Left colon (tissue), 2 donors: ENCODE data around the gene DERL3. TPM values are rescaled to one million over a fixed set of nuclear protein-coding genes. Genes with fewer than 3 reads are reported as not detected.

Source experiments
- ATAC-seq: fragments of 200-7000 bp; cut with Tn5 transposase; one replicate; pipeline ENCODE4 v1.9.1; 2020; ENCODE audit warnings: mild to moderate bottlenecking, moderate library complexity
- DNase-seq, 2 donors: peaks; one replicate each; pipeline ENCODE4 v3.0.0-alpha.2; 2020
- intact Hi-C, 2 donors: fragments of 100-400 bp; cut with DNase I in 1 of 2; cut with micrococcal nuclease in 1 of 2; formaldehyde crosslinking; loops; one replicate each; pipeline versions ENCODE4 v1.11.2 to v1.14.0; 2022; cut with DNase I, micrococcal nuclease
- total RNA-seq, 2 donors: library from RNA; stranded (reverse); fragmentation: NEBNext Ultra II Directional; extraction: Animal tissue kit (Norgen Biotek cat#: 25700); gene quantifications; one replicate each; pipeline ENCODE4 v1.2.1, GENCODE V29; 2021
- donor health status: DM: no; HTN: no; CAD: no.
- donor health status: DM: yes; HTN: yes; CAD: no.

The DERL3 gene
- total RNA-seq, 2 donors from 2014 or later, result 7.7 to 26.6 TPM

DNA sequence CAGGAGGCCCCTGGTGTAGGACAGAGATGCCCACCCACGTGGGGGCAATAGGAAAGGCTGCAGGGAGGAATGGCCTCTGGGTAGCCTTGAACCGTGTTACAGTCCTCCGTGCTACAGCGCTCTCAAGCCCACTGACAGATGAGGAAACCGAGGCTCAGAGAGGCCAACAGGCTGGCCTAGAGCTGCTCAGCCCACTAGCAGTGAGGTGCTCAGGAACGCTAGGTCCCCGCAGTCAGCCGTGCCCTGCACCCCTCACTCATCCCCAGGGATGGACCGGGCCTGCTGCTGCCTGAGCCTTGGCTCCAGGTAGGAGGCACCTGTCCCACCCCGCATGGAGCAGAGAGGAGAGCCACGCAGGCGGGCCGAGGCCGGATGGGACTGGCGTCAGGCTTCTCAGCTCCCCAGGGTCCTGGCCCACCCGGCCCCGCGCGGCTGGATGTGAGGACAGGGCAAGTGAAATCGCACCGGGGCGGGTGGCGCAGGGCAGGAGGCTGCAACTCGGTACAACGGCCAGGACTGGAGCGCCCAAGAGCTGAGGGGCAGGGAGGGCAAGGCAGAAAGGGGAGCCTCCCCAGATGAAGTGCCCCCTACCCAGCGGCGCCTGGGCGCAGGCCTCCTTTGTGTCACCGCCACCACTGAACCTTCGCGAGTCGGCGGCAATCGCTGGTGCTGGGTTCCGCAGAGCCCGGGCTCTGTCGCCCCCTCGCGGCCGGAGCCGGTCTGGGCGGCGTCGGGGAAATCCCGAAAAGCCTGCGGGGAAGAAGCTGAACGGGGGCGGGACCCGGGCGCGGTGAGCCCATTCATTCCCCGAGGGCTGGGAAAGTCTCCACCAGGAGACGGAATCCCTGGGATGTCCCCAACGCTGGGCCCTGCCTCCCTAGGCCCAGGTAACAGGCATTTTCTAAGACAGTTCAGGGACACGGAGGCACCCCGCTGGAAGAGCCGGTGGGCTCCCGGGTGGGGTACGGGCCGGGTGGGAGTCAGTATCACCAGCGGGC, 10.5 kb upstream of the DERL3 start:
- peak; percentile 89 for ATAC-seq
- intact Hi-C loops, result loop anchor here (5.0 to 10.0 kb wide), 2 partner anchors 82 to 85 kb away; partner anchors contain the start of genes CHCHD10 (in 2 of the 2) and C22orf15 (in 1 of the 2)

DNA sequence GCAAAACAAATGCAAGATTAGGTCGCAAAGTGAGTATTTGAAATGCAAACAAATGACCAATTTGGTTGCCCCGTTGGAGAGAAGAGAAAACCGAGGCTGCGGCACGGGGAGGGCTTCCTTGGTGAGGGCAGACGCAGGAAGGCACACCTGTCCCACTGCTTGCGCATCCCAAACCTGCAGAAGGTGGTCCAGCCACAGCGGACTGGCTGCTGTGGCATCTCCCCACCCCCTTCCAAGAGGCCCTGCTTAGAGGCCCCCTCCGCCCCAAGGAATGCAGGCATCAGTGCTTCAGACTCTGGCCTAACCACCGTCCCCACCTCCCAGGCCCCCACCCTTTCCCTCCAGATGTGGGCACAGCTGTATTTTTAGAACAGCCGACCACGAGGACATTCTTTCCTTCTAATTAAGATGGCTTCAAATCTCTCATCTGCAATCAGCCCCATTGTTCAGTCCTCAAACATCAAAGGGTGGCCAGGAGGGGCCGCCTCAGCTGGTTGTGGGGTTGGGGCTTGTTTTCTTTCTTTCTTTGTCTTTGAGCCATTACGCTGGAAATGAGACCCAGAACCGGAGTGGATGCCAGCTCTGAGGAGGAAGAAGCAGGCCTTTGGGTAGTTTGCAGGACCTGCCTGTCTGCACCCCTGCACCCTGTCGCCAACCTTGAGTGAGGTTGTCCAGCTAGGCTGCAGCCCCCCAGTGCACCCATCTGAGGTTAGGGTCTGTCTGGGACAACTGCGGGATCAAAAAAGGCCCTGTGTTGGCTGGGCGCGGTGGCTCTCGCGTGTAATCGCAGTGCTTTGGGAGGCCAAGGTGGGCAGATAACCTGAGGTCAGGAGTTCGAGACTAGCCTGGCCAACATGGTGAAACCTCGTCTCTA, 9.4 kb upstream of the DERL3 start:
- no peak for ATAC-seq
- intact Hi-C loops, result loop anchor here in 1 of 2 donors (10.0 kb wide), 1 partner anchor 83 kb away; the partner anchor contains the start of genes C22orf15 and CHCHD10

More for the DNA sequence above, 10.5 kb upstream of the DERL3 start:
- DNase-seq, result peak in 1 of 2 donors; percentile 86

GRCh38 chr22:23847310-23847920, 8.6 kb upstream of the DERL3 start:
- ATAC-seq, result no peak
- no peak for DNase-seq
- intact Hi-C loops, result loop anchor here in 1 of 2 donors (10.0 kb wide), 1 partner anchor 83 kb away; the partner anchor contains the start of genes C22orf15 and CHCHD10

More for the DNA sequence above, 9.4 kb upstream of the DERL3 start:
- no peak for DNase-seq

DNA sequence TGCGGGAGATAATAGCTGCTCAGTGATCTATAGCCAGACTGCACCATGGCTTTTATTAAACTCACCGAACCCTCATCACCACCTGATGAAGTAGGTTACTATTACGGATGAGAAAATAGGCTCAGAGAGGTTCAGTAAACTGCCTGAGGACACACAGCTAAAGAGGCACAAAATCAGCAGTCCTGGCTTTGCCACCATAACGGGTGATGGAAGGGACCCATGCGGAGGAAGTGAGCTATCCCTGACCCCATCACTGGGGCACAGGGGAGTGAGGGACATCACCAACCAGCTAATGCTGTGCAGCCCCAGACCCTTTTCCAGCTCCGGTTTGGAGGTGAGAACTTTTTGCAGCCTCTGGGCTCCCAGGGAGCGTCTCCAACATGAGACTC, 7.3 kb upstream of the DERL3 start:
- ATAC-seq (no peak), DNase-seq (no peak)
- intact Hi-C loops, result loop anchor here in 1 of 2 donors (10.0 kb wide), 1 partner anchor 81 kb away; the partner anchor contains the start of genes C22orf15 and CHCHD10

- ATAC-seq (no peak), DNase-seq (no peak)
- intact Hi-C loops, result loop anchor here in 1 of 2 donors (10.0 kb wide), 1 partner anchor 81 kb away; the partner anchor contains the start of genes C22orf15 and CHCHD10
These were observed 6.7 kb upstream of the DERL3 start for GRCh38 chr22:23845265-23846080.

GRCh38 chr22:23844739-23845202, 6.0 kb upstream of the DERL3 start:
- DNase-seq (no peak), ATAC-seq (no peak)
- intact Hi-C loops, result loop anchor here in 1 of 2 donors (10.0 kb wide), 1 partner anchor 80 kb away; the partner anchor contains the start of genes C22orf15 and CHCHD10

DNA sequence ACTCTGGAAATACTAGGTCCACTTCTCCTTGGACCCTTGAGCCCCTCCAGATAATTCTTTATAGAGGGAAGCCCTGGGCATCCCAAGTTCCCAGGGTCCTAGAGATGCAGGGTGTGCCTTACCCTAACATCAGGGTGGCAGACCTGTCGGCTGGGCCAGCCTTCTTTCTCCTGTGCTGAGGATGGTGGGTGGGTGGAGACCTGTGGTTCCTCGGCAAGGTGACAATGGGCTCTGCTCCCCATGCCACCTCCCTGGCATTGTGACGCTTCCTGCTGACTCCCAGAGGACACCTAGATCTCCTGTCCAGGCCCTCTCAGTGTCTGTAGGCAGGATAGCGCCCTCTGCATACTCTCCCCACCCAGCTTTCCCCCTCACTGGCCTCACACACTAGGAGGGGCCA, 3.8 kb upstream of the DERL3 start:
- ATAC-seq (no peak), DNase-seq (no peak)
- intact Hi-C loops, result loop anchor here in 1 of 2 donors (10.0 kb wide), 1 partner anchor 78 kb away; the partner anchor contains the start of genes C22orf15 and CHCHD10

DNA sequence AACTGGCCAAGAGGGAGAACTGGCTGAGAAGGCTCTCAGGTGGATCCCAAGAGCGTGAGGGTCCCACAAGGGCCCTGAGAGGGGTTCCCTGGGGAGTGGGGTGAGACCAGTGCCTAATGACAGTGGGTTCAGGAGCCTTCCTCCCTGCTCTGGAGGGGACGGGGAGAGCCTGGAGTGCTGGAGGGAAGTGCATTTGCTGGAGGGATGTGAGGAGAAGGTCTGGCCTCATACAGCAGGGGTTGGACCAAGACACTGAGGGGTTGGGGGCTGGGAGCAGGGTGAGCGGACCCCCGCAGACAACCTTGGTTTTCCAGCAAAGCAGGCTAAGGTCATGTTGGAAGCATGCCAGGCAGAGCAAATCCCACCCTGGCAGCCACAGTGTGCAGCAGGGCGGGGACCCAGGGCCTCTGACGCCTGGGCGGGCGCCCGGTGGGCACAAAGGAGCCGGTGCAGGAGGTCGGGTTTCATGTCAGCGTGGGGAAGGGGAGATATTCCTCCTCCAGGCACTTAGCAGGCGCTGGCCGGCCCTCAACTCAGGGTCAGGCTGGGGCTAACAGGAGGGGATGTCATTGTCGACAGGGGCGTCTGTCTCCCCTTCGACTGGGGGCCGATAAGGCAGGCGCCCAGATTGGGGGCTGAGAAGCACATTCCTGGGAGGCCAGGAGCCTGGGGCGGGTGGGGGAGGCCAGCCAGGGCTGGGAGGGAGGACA, 3.1 kb upstream of the DERL3 start:
- no peak for DNase-seq
- intact Hi-C loops, result loop anchor here in 1 of 2 donors (10.0 kb wide), 1 partner anchor 77 kb away; the partner anchor contains the start of genes C22orf15 and CHCHD10

DNA sequence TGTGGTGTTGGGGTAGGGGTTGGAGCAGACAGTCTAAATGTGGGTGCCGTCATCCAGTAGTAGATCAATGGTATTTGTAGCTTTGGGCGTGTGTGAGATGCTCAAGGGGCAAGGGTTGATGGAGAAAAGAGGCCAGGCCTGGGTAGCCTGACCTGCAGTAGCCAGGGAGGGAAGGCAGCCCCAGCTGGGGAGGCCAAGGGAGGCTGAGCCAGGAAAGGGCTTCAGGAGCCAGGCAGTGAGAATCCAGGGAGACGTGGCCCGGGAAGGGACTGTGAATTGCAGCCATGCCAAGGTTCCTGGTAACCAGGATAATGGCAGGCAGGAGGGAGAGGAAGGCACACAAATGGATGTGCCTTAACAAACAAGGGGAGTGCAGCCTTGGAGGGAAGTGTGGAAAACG, 2.5 kb upstream of the DERL3 start:
- intact Hi-C loops, result loop anchor here in 1 of 2 donors (10.0 kb wide), 1 partner anchor 76 kb away; the partner anchor contains the start of genes C22orf15 and CHCHD10
- no peak for DNase-seq

More for the DNA sequence above, 3.1 kb upstream of the DERL3 start:
- ATAC-seq, result no peak

DNA sequence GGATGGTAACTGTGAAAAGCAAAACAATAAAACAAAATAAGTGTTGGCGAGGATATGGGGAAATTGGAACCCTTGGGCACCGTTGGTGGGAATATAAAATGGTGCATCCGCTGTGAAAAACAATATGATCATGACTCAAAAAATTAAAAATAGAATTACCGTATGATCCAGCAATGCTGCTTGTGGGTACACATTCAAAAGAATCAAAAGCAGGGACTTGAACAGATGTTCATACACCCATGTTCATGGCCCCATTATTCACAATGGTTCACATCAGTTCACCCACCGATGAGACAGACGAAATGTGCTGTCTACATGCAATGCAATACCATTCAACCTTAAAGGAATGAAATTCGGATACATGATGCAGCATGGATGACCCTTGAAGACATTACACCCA, 1.2 kb upstream of the DERL3 start:
- no peak for ATAC-seq
- no peak for DNase-seq
- intact Hi-C loops, result loop anchor here in 1 of 2 donors (10.0 kb wide), 1 partner anchor 75 kb away; the partner anchor contains the start of genes C22orf15 and CHCHD10

More for the DNA sequence above, 2.5 kb upstream of the DERL3 start:
- no peak for ATAC-seq

GRCh38 chr22:23837911-23838680, 710 bp downstream of the DERL3 start:
- intact Hi-C loops, result no loop called here
- ATAC-seq (no peak), DNase-seq (no peak)

DNA sequence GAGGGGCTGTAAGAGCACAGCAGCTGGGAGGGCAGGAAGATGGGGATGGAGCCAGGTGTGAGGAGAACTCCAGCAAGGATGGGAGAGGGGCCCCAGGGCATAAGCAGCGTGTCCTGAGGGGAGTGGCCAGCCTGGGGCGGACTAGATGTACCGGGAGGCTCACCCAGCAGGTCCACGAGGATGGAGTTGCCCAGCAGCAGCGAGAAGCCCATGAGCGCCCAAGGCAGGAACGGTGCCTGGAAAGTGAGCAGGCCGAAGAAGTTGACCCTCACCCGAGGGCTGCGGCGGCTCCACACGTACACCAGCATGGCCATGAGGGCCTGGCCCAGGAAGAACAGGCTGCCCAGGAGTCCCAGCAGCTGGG, 1.3 kb downstream of the DERL3 start:
- intact Hi-C loops, result no loop called here
- DNase-seq (no peak), ATAC-seq (no peak)

- intact Hi-C loops, result no loop called here
- ATAC-seq, result no peak
- DNase-seq, result no peak
These were observed 1.9 kb downstream of the DERL3 start for GRCh38 chr22:23836692-23837495.

GRCh38 chr22:23836281-23836680, 2.5 kb downstream of the DERL3 start:
- no peak for DNase-seq

More at GRCh38 chr22:23836281-23836680, 2.5 kb downstream of the DERL3 start:
- no peak for ATAC-seq
- intact Hi-C loops, result no loop called here
